ENCODE results near the gene CENPVL2.
"Not testable (repeated sequence)": the region's sequence is repeated elsewhere in the genome, so short reads cannot be mapped to it uniquely, and the experiment has no call there.

- TF ChIP-seq SOX6 (IDR thresholded peaks at IDR 0.05); ESRRA (IDR thresholded peaks at IDR 0.05; ENCODE audit: borderline replicate concordance, low read depth); ZNF445 (CRISPR knock-in tag; IDR thresholded peaks at IDR 0.05; ENCODE audit: low read depth); RAD21 (CRISPR knock-in tag; conservative IDR thresholded peaks at IDR 0.05 in 1 of 2, IDR thresholded peaks at IDR 0.05 in 1 of 2); GATAD2A (IDR thresholded peaks at IDR 0.05); DNMT1 (IDR thresholded peaks at IDR 0.05); HOMEZ (CRISPR knock-in tag; IDR thresholded peaks at IDR 0.05): not testable (repeated sequence)
- TF ChIP-seq, protein P1, sequence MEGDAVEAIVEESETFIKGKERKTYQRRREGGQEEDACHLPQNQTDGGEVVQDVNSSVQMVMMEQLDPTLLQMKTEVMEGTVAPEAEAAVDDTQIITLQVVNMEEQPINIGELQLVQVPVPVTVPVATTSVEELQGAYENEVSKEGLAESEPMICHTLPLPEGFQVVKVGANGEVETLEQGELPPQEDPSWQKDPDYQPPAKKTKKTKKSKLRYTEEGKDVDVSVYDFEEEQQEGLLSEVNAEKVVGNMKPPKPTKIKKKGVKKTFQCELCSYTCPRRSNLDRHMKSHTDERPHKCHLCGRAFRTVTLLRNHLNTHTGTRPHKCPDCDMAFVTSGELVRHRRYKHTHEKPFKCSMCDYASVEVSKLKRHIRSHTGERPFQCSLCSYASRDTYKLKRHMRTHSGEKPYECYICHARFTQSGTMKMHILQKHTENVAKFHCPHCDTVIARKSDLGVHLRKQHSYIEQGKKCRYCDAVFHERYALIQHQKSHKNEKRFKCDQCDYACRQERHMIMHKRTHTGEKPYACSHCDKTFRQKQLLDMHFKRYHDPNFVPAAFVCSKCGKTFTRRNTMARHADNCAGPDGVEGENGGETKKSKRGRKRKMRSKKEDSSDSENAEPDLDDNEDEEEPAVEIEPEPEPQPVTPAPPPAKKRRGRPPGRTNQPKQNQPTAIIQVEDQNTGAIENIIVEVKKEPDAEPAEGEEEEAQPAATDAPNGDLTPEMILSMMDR (IDR thresholded peaks at IDR 0.05 in 2 of 3, conservative IDR thresholded peaks at IDR 0.05 in 1 of 3; ENCODE audit: insufficient read depth in 2 of 3, low read depth in 1 of 3, low read length in 3 of 3) = not testable (repeated sequence)
Observed at GRCh38 chrX:51681808-51682719, 567 bp downstream of the CENPVL2 start.

Measured in K562 (cell line).